NCI-H2227 treated with DMSO at 0.1 percent for 48 hours (cell line): Measurements from ENCODE around the gene MAN2A1.

Experiments used
- DNase-seq: peaks from one replicate; lab custom pipeline; 2025; lab: John Stamatoyannopoulos, UW

The MAN2A1 gene

GRCh38 chr5:109706095-109706494 is 16.4 kb downstream of the MAN2A1 start:
- no peak for DNase-seq

- DNase-seq, result no peak
Observed at GRCh38 chr5:109707531-109707930, 17.8 kb downstream of the MAN2A1 start.

- DNase-seq, result no peak
Observed at GRCh38 chr5:109708813-109709212, 19.1 kb downstream of the MAN2A1 start.

DNA sequence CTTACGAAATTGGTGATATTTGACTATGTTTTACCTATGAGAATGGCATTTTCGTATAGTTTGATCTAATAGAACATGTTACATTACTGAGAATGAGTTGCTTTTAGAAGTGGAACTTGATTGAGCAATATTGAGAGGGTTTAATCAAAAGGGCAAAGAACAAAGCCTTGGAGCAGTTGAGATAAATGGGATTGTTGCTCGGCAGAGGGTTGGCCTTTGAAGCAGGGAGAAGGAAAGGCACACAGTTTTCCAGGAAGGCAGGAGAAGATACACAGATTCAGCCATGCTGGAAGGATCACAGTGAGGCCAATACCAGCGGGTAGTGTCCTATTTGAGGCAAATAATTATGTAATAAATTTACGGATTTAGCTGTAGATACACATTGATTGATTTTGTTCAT is 19.5 kb downstream of the MAN2A1 start:
- DNase-seq, result no peak

GRCh38 chr5:109711673-109712072 is 21.9 kb downstream of the MAN2A1 start:
- no peak for DNase-seq

GRCh38 chr5:109713453-109713852 is 23.7 kb downstream of the MAN2A1 start:
- peak; percentile 49 for DNase-seq

- no peak for DNase-seq
Observed at GRCh38 chr5:109714592-109714991, 24.9 kb downstream of the MAN2A1 start.

- DNase-seq, result peak; percentile 15
Observed at GRCh38 chr5:109718216-109718615, 28.5 kb downstream of the MAN2A1 start.

- no peak for DNase-seq
Observed at GRCh38 chr5:109718632-109719031, 28.9 kb downstream of the MAN2A1 start.

GRCh38 chr5:109719978-109720377 is 30.3 kb downstream of the MAN2A1 start:
- no peak for DNase-seq

DNA sequence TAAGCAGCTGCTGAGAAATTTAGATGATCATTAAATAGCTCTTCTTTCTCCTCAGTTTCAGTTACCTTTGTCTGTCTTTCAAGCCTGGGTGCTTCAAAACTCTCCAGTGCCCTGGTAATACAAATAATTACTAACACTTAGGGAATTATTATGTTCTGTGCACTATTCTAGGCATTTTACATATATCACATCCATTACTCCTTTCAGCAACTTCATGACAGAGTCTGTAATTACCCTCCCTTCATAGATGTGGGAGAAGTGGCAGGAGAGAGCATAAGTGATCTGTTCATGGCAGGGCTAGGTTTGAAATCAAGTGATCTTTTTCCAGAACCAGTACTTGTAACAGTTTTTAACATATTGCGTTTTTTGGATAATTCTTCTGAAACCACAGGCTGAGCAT is 32.0 kb downstream of the MAN2A1 start:
- peak; percentile 84 for DNase-seq

GRCh38 chr5:109723606-109724005 is 33.9 kb downstream of the MAN2A1 start:
- DNase-seq, result no peak

DNA sequence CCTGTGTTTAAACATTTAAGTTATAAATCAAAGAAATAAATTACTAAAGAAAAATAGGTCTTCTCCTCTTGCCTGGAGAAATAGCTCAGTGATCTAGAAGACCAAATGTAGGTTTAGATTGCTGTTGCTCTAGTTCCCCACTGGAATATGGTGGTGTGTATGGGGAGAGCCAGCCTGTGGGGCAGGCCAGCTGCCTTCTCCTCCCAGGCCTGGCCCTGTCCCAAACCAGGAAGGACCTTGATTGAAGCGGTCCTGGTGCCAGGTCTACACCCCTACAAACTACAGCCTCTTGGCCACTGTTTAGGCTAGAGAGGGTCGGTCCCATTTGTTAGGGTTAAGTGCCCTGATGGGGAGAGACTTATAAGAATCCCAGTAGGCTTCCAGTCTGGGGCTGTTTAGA is 35.4 kb downstream of the MAN2A1 start:
- DNase-seq, result no peak

DNA sequence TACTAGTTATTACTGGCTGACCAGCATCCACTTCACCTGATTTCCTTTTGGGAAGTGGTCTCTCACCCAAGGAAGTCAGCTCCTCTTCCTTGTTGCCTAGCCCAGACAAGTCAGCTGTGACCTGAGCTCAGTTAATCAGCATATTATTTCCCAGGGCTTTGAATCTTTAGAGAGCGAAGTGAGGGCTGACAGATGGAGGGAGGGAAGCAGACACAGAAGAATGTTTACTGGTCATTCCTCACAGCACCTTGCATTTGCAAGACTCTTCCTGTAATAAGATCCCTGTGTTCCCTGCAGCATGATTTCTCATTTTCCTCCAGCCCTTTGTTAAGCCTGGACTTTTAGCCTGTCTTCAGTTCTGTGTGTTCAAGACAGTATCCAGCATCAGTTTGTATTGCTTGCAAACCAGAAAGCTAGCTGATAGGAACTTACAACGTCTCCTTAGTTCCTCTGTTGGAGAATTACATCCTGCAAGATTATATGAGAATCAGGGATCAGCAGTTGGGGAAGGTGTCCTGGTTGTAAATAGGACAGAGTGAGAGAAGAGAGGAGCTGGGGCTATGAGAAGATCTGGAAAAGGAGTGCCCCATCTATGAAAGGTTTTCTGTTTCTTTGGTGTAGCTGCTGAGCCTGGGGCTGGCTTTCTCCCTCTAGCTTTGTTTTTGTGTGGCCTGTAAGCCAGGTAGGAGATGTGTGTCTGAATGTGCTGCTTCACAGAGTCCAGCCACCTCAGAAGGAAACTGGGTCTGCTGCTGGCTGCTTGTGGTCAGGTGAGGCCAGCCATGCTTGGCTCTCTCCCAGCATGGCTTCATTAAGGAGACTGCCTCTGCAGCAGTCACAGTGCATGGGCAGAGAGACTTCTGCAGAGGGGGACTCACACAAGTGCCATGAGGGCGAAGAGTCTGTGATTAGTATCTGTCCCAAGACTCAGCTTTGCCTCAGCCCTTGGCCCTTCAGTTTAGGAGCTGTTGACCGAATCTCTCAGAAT is 50.3 kb downstream of the MAN2A1 start:
- no peak for DNase-seq

- no peak for DNase-seq
Observed at GRCh38 chr5:109740966-109741365, 51.2 kb downstream of the MAN2A1 start.

DNA sequence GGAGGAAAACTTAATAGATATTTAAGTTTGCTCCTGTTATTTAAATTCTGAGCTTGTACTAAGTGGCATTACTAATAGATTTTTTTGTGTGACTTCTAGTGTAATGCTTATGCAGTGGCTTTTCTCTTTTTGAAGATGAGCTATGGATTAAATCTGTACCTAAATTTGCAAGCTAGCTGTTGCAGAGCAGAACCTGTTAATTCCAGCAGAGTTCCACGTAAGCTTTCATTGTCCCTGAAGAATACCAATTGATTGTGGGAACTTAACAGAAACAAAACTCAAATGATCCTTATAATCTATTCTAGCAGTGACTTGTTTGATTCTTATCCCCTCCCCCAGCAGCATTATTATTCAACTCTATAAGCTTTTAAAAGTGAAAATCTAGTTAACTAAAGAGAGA is 51.7 kb downstream of the MAN2A1 start:
- no peak for DNase-seq

DNA sequence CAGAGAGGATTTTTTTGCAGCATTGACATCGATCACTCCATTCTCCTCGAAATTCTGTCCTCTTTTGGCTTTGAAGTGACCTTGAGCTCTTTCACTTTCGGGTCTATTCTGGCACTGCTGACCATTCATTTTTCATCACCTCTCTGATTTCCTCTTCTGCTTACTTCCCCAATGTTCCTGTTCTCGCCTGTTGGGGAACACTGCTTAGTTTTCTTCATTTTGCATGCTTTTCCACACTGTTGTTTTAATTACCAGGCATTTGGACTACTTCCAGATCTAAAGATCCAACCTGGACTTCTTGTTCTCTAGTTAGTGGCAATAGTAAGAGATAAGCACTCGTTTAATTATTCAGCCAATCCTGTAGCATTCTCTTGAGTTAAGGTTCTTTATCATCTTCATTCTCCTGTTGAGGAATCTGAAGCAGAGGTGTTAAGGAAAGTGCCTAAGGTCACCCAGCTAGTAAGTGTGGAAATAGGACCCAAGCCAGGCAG is 53.4 kb downstream of the MAN2A1 start:
- DNase-seq, result no peak

DNA sequence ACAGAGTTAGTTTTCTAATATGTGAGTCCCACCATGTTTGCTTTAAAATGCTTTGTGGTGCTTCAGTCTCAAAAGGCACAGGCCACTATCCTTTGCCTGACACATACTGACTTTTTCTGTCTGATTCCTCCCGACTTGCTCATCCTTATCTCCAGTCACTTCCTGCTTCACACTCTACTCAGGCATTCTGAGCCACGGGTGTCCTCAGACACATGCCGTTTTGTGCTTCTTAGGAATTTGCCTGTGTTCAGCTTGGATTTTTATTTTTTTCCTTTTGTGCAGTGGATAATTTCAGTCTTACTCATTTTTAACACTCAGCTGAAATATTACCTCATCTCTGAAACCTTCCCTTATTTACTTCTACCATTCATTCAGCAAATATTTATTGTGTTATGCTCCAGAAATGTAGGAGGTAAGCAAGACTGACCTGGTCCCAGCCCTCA is 54.1 kb downstream of the MAN2A1 start:
- DNase-seq, result peak; percentile 28

DNA sequence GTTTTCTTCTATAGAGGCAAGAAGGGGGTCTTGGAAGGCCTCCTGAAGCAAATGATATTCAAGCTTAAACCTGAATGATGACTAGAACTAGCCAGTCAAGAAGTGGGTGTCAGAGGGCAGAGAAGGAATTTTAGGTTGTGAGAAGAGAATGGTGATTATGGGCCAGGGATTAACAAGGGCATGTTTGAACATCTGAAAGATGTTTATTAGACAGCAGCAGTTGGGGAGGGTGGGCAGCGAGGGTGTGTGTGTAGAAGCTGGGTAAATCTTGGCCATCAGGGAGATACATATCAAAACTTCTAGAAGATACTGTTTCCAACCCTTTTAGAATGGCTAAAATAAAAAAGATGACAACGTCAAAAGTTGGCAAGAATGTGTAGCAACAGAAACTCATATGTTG is 54.5 kb downstream of the MAN2A1 start:
- DNase-seq, result peak; percentile 28

DNA sequence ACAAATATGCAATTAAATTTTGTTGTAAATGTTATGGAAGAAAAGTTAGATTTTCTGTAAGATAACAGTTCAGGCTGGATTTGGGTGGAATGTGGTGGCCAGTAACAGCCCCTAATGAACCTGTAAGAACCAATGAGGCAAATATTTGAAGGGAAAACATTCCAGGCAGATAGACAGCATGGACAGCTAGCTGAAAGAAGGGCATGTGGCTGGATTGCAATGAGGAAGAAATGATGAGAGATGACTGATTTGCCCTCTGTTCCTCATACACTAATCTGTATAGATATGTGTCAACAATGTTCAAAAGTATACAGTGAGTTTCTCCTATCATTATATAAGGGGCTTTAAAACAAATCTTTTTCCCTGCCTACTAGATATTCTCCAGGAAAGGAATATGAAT is 58.8 kb downstream of the MAN2A1 start:
- DNase-seq, result no peak

DNA sequence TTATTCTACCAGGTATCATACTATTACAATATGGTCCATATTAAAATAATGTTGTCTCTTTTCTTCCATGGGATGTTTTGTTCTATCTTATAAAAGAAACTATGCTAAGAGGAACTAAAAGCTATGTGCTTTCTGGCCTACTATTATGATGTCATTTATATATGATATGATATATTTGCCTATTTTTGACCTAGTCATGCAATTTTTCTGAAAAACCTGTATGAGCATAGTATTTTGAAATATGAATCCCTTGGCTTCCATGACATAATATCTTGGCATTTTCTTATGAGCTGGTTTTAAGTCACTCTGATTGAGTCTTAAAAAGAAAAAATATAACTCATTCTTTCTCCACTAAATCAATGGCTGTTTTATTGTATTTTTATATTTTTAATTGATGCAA is 60.7 kb downstream of the MAN2A1 start:
- DNase-seq, result no peak

DNA sequence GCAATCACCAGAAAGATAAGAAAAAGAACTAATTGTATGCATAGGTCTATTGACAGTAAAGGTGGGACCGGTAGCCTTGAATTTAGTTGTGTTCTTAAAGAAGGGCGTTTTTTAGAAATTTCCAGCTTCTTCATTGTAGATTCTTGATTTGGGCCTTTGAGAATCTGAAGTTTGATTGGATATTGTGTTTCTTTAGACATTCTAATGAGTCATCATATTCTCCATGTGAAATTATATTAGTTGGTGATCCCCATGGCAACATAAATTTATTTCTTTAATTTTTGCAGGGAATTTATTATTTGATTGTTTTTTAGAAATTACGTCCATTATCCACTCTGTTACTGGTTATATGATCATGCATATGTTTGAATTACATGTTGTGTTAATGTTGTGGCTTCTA is 63.6 kb downstream of the MAN2A1 start:
- DNase-seq, result no peak

DNA sequence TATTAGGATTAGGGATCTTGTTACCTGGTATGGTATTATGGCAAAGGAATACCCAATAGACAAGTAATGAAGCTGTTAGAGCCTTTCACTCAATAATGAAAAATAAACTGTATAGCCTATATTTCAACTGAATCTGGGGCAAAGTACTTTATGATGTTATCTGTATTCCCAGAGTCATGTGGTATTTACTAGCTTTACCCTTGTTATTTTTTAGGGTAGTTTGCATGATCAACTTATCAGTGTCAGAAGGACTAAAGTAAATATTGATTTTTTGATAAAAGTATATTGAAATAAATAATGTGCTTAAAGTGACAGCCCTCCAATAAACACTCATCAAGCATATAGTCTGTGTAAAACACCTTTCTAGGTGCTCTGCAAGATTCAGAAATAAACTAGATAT is 64.6 kb downstream of the MAN2A1 start:
- no peak for DNase-seq

DNA sequence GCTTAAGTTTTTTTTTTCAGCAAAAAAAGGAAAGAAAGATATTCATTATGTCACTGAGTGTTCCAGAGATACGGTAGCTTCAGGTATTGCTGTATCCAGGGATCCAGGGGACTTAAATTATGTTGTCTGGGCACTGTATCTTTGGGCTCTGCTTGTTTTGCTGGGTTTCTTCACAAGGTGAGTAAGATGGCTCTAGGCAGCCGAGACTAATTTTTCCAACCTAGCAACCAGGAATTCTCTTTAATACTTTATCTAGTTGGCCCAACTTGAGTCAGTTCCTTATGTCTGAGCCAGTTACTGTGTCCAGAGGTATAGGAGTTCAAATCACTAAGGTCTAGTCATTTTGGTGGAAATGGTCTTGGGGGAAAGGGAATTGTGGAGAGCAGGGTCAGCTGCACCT is 66.0 kb downstream of the MAN2A1 start:
- DNase-seq, result no peak
